ENCODE data around the gene ETFB. TPM values are rescaled to one million over a fixed set of nuclear protein-coding genes. Genes with fewer than 3 reads are reported as not detected.

Gene ETFB
- total and polyA plus RNA-seq, 9 of the 15 experiments (the other 6 are each of a cell fraction or from before 2014, with no cell fraction given), result 18.1 to 143 (median 96.1) TPM

- peak in 1 of 3 experiments; percentile 50 for TF ChIP-seq YY1 (IDR thresholded peaks at IDR 0.05; ENCODE audit: borderline replicate concordance in 1 of 3, control insufficient read depth in 1 of 3, extremely low read depth in 1 of 3, insufficient read depth in 3 of 3, insufficient read length in 1 of 3, insufficient replicate concordance in 2 of 3, low read depth in 1 of 3, low read length in 2 of 3)
- TF ChIP-seq EP300 (IDR thresholded peaks at IDR 0.05; ENCODE audit: low read length), result no peak
- peak; percentile 33 for TF ChIP-seq TAF1 (IDR thresholded peaks at IDR 0.05; ENCODE audit: control insufficient read depth, extremely low read depth, insufficient read depth, low read length, severe bottlenecking)
- TF ChIP-seq CREB1 (IDR thresholded peaks at IDR 0.05), result no peak; the same call in 1 of the 2 replicates
- TF ChIP-seq CREB1 (CRISPR knock-in tag; IDR thresholded peaks at IDR 0.05), result peak; percentile 55
- no peak for TF ChIP-seq ZNF280A (IDR thresholded peaks at IDR 0.05; ENCODE audit: low read depth, partially characterized antibody)
- TF ChIP-seq BCOR (IDR thresholded peaks at IDR 0.05), result 0 out of 2 replicates have a peak, but pooled peaks have one; percentile 42
- peak; percentile 0; the same call in 1 of the 2 replicates for TF ChIP-seq CEBPB (tag; IDR thresholded peaks at IDR 0.05)
- TF ChIP-seq ETV1 (tag; conservative IDR thresholded peaks at IDR 0.05; ENCODE audit: low read depth), result peak; percentile 53; the same call in 1 of the 2 replicates
- peak; percentile 25; the same call in 1 of the 2 replicates for TF ChIP-seq BHLHE40 (IDR thresholded peaks at IDR 0.05; ENCODE audit: low read length)
- peak; percentile 72; the same call in 1 of the 2 replicates for TF ChIP-seq HDAC2 (IDR thresholded peaks at IDR 0.05)
- TF ChIP-seq ZNF384 (IDR thresholded peaks at IDR 0.05; ENCODE audit: low read depth, low read length), result 0 out of 2 replicates have a peak, but pooled peaks have one; percentile 22
- TF ChIP-seq ZSCAN29 (IDR thresholded peaks at IDR 0.05), result no peak
- 0 out of 2 replicates have a peak, but pooled peaks have one; percentile 22 for TF ChIP-seq PHF21A (IDR thresholded peaks at IDR 0.05; ENCODE audit: borderline replicate concordance, low read depth)
- peak in 1 of 3 experiments; percentile 32; a peak in 2 of 6 replicates for TF ChIP-seq ZBTB11 (CRISPR knock-in tag; IDR thresholded peaks at IDR 0.05)
- peak; percentile 47 for TF ChIP-seq CBFA2T3 (IDR thresholded peaks at IDR 0.05)
- TF ChIP-seq FOXK2 (conservative IDR thresholded peaks at IDR 0.05 in 1 of 2, IDR thresholded peaks at IDR 0.05 in 1 of 2; ENCODE audit: low read depth in 2 of 2), result peak in 1 of 2 experiments; percentile 57; a peak in 1 of 4 replicates
- TF ChIP-seq STAT6 (CRISPR knock-in tag; IDR thresholded peaks at IDR 0.05), result 0 out of 2 replicates have a peak, but pooled peaks have one; percentile 16
- 0 out of 2 replicates have a peak, but pooled peaks have one; percentile 24 for TF ChIP-seq NFIC (IDR thresholded peaks at IDR 0.05)
Observed at GRCh38 chr19:51338563-51339312, 27.4 kb downstream of the ETFB start (continued).

Measured in K562 (cell line).